GM13976 (cell line): Measurements from ENCODE around the gene SEC24B.

Experiments
- DNase-seq: peaks from one replicate; pipeline ENCODE4 v3.0.0; 2012; ENCODE audit warnings: low spot score
- CTCF ChIP-seq: IDR thresholded peaks from 2 replicates; pipeline ENCODE4 v1.5.1; 2012; ENCODE audit warnings: borderline replicate concordance, mild to moderate bottlenecking; ENCODE audit not compliant: insufficient read depth; ENCODE audit errors: extremely low read depth, missing control alignments, control extremely low read depth
- in situ Hi-C: fragments of 300-500 bp; cut with MboI; formaldehyde crosslinking; loops from one replicate; pipeline ENCODE4 v1.12.0; 2022; ENCODE audit warnings: low sequenced_read_pairs, mixed read lengths, inconsistent platforms; ENCODE audit not compliant: unreplicated experiment

SEC24B gene

GRCh38 chr4:109494563-109494962, 60.9 kb downstream of the SEC24B start:
- no peak for TF ChIP-seq CTCF
- in situ Hi-C loops = no loop called here
- no peak for DNase-seq

- no peak for TF ChIP-seq CTCF
- DNase-seq = no peak
- in situ Hi-C loops = no loop called here
Measured at GRCh38 chr4:109495514-109495913, 61.9 kb downstream of the SEC24B start.

GRCh38 chr4:109496875-109497274, 63.3 kb downstream of the SEC24B start:
- no peak for DNase-seq
- no peak for TF ChIP-seq CTCF
- in situ Hi-C loops = no loop called here

- TF ChIP-seq CTCF = no peak
- DNase-seq = no peak
- in situ Hi-C loops = no loop called here
Measured at GRCh38 chr4:109497511-109497910, 63.9 kb downstream of the SEC24B start.

- TF ChIP-seq CTCF = no peak
- in situ Hi-C loops = no loop called here
- no peak for DNase-seq
Measured at GRCh38 chr4:109499513-109499912, 65.9 kb downstream of the SEC24B start.

GRCh38 chr4:109506890-109507289, 73.3 kb downstream of the SEC24B start:
- in situ Hi-C loops = no loop called here
- TF ChIP-seq CTCF = no peak
- no peak for DNase-seq

- no peak for TF ChIP-seq CTCF
- in situ Hi-C loops = no loop called here
- no peak for DNase-seq
Measured at GRCh38 chr4:109510687-109511086, 77.1 kb downstream of the SEC24B start.
